K562 (cell line): ENCODE data around the gene MGST2. TPM values are rescaled to one million over a fixed set of nuclear protein-coding genes. Genes with fewer than 3 reads are reported as not detected.

ENCODE experiments used
- ATAC-seq: fragments of 200-7000 bp; cut with Tn5 transposase; 3 replicates; pipeline ENCODE4 v1.9.1; 2020; ENCODE audit warnings: moderate library complexity
- BruUV-seq: library from RNA; stranded (reverse); fragments of 400-500 nt; replicated peaks from 2 replicates; lab custom pipeline; 2021; lab: Mats Ljungman, UMichigan
- CTCF ChIA-PET: fragments of 300-600 bp; formaldehyde crosslinking; extraction: SDS; loops from one replicate; lab custom pipeline; 2021; ENCODE audit warnings: low intra/inter-chr PET ratio; lab: Yijun Ruan, JAX
- POLR2A ChIA-PET: fragments of 300-600, 350-650 bp; sonication (Branson Sonifier 250); formaldehyde crosslinking; extraction: SDS; loops from one replicate; lab custom pipeline; 2021; ENCODE audit warnings: antibody characterized with exemption, inconsistent platforms; lab: Yijun Ruan, JAX
- DNase-seq, 4 experiments: peaks; one replicate each; pipeline versions ENCODE4 v3.0.0 to v3.0.0-alpha.2; 2011 to 2018; ENCODE audit warnings: low spot score in 3 of 4, mixed read lengths in 3 of 4; ENCODE audit errors: extremely low read depth in 1 of 4
- FAIRE-seq: peaks from 2 replicates; lab custom pipeline; 2011; peaks lifted over from hg19 to GRCh38; lab: Jason Lieb, UNC
- H2AFZ ChIP-seq: 2 replicates; pipeline ENCODE4 v1.6.0; 2011; ENCODE audit warnings: low read depth, low read length, control low read depth, inconsistent platforms
- H3K27ac ChIP-seq: fragments of 200-600 bp; 3 replicates; pipeline ENCODE4 v1.8.0; 2011; ENCODE audit warnings: low read depth, mild to moderate bottlenecking, control low read depth, inconsistent platforms, low read length, moderate library complexity, mixed read lengths; ENCODE audit errors: extremely low read depth
- H3K27me3 ChIP-seq, 2 experiments: fragments of 300-600 bp in 1 of 2; 2 replicates in 1 of 2; 3 replicates in 1 of 2; pipeline versions ENCODE4 v1.6.0 to v1.8.0; 2011; ENCODE audit warnings: inconsistent platforms in 2 of 2, low read length in 2 of 2, mild to moderate bottlenecking in 1 of 2, mixed read lengths in 1 of 2, moderate library complexity in 1 of 2; ENCODE audit not compliant: control insufficient read depth in 2 of 2, insufficient read depth in 2 of 2
- H3K36me3 ChIP-seq: fragments of 300-600 bp; 3 replicates; pipeline ENCODE4 v1.8.0; 2011; ENCODE audit warnings: mild to moderate bottlenecking, low read length, inconsistent platforms; ENCODE audit not compliant: control insufficient read depth, insufficient read depth
- H3K4me1 ChIP-seq, 2 experiments: fragments of 200-600 bp in 1 of 2; replicated peaks in 1 of 2; 2 replicates in 1 of 2; 3 replicates in 1 of 2; pipeline versions ENCODE4 v1.5.1 to v1.8.0; 2011; ENCODE audit warnings: inconsistent platforms in 2 of 2, low read length in 2 of 2, mild to moderate bottlenecking in 1 of 2, mixed read lengths in 1 of 2, moderate library complexity in 1 of 2; ENCODE audit not compliant: control insufficient read depth in 2 of 2, insufficient read depth in 2 of 2
- H3K4me2 ChIP-seq: 2 replicates; pipeline ENCODE4 v1.6.1; 2011; ENCODE audit warnings: low read length, control low read depth, inconsistent platforms, mixed read lengths; ENCODE audit not compliant: insufficient read depth
- H3K4me3 ChIP-seq: fragments of 200-600 bp; sonication (generic), shearing (Covaris generic); 2 replicates; pipeline ENCODE4 v1.5.1; 2016; ENCODE audit warnings: control low read depth, inconsistent platforms
- H3K79me2 ChIP-seq: fragments of 200-600 bp; 3 replicates; pipeline ENCODE4 v1.8.0; 2011; ENCODE audit warnings: low read length, inconsistent platforms; ENCODE audit not compliant: control insufficient read depth, insufficient read depth
- H3K9ac ChIP-seq, 2 experiments: 2 replicates each; pipeline versions ENCODE4 v1.6.0 to v1.6.1; 2011; ENCODE audit warnings: low read depth in 2 of 2, low read length in 2 of 2, control low read depth in 1 of 2, inconsistent platforms in 1 of 2, mild to moderate bottlenecking in 1 of 2, mixed read lengths in 1 of 2; ENCODE audit not compliant: insufficient read depth in 1 of 2
- H3K9me1 ChIP-seq: one replicate; pipeline ENCODE4 v1.6.0; 2011; ENCODE audit warnings: inconsistent platforms, mild to moderate bottlenecking, low read length, moderate library complexity; ENCODE audit not compliant: control insufficient read depth, insufficient read depth
- H3K9me3 ChIP-seq: replicated peaks from 2 replicates; pipeline ENCODE4 v1.5.1; 2011; ENCODE audit warnings: low read depth, low read length, inconsistent platforms; ENCODE audit not compliant: control insufficient read depth, insufficient read depth
- H4K20me1 ChIP-seq: replicated peaks from 2 replicates; pipeline ENCODE4 v1.6.1; 2011; ENCODE audit warnings: low read length, inconsistent platforms, mixed read lengths; ENCODE audit not compliant: control insufficient read depth, insufficient read depth
- NCOA4 ChIP-seq: fragments of 450-650 bp; IDR thresholded peaks from 2 replicates; pipeline ENCODE4 v1.6.1; 2018; ENCODE audit warnings: mild to moderate bottlenecking; ENCODE audit not compliant: partially characterized antibody
- NR0B1 ChIP-seq: fragments of 450-650 bp; IDR thresholded peaks from one replicate; pipeline ENCODE4 v1.6.1; 2018; ENCODE audit warnings: mild to moderate bottlenecking, moderate library complexity; ENCODE audit not compliant: partially characterized antibody
- PHF21A ChIP-seq: fragments of 450-650 bp; IDR thresholded peaks from 2 replicates; pipeline ENCODE4 v1.6.1; 2017; ENCODE audit warnings: low read depth, borderline replicate concordance
- PTRF ChIP-seq: fragments of 450-650 bp; IDR thresholded peaks from 2 replicates; pipeline ENCODE4 v1.6.1; 2016; ENCODE audit warnings: mild to moderate bottlenecking, missing genetic modification characterization, missing compliant biosample characterization
- SAFB2 ChIP-seq: fragments of 200-400 bp; formaldehyde crosslinking; IDR thresholded peaks from 2 replicates; pipeline ENCODE4 v1.6.1; 2018; ENCODE audit warnings: borderline replicate concordance, low read length, low read depth, moderate library complexity; ENCODE audit not compliant: severe bottlenecking
- WGBS: fragments of 100-300 bp; shearing (Covaris generic); methylation state at CpG from one replicate; pipeline ENCODE4 v1.1.6; 2016; ENCODE audit warnings: low coverage, mixed read lengths; ENCODE audit not compliant: insufficient coverage; ENCODE audit errors: missing lambda C conversion rate; 5-methylcytosine and 5-hydroxymethylcytosine counted together
- in situ Hi-C: fragments of 300-500 bp; cut with MboI; formaldehyde crosslinking; loops from 4 replicates; pipeline ENCODE4 v1.15.0; 2018; ENCODE audit warnings: inconsistent platforms, mixed read lengths
- intact Hi-C: fragments of 100-400 bp; cut with micrococcal nuclease; formaldehyde crosslinking; loops from 2 replicates; pipeline ENCODE4 v1.14.2; 2022
- polyA plus RNA-seq, 8 experiments: library from polyadenylated mRNA; depleted of rRNA in 4 of 8; stranded (reverse) in 5 of 8; unstranded in 3 of 8; fragments of >200 nt; fragmentation: Nextera tagmentation in 2 of 8; fragmentation: Illumina TruSeq in 1 of 8; extraction: Ambion mirVana in 2 of 8; extraction: Trizol in 1 of 8; gene quantifications; 2 replicates each; pipeline versions ENCODE4 v1.2.1 to v1.2.3, GENCODE V29; 2011 to 2014; ENCODE audit warnings: inconsistent platforms in 1 of 8, missing spikeins in 1 of 8
- total RNA-seq, 7 experiments: library from RNA; depleted of rRNA in 6 of 7; stranded (reverse); fragments of >200 nt in 6 of 7; fragmentation: Illumina TruSeq in 2 of 7; extraction: Trizol in 2 of 7; gene quantifications; 2 replicates each; pipeline versions ENCODE4 v1.2.1 to v1.2.3, GENCODE V29; 2011 to 2021; ENCODE audit warnings: low replicate concordance in 1 of 7
- TF ChIP-seq, protein P1 (sequence below), 2 experiments: fragments of 450-650 bp; IDR thresholded peaks; 2 replicates each; pipeline ENCODE4 v1.6.1; 2016

Gene MGST2
- total and polyA plus RNA-seq, 9 of the 15 experiments (the other 6 are each of a cell fraction or from before 2014, with no cell fraction given), result 38.7 to 115 (median 84.6) TPM

GRCh38 chr4:139625482-139625881 lies 40.1 kb upstream of the MGST2 start (continued):
- no peak for TF ChIP-seq NR0B1

DNA sequence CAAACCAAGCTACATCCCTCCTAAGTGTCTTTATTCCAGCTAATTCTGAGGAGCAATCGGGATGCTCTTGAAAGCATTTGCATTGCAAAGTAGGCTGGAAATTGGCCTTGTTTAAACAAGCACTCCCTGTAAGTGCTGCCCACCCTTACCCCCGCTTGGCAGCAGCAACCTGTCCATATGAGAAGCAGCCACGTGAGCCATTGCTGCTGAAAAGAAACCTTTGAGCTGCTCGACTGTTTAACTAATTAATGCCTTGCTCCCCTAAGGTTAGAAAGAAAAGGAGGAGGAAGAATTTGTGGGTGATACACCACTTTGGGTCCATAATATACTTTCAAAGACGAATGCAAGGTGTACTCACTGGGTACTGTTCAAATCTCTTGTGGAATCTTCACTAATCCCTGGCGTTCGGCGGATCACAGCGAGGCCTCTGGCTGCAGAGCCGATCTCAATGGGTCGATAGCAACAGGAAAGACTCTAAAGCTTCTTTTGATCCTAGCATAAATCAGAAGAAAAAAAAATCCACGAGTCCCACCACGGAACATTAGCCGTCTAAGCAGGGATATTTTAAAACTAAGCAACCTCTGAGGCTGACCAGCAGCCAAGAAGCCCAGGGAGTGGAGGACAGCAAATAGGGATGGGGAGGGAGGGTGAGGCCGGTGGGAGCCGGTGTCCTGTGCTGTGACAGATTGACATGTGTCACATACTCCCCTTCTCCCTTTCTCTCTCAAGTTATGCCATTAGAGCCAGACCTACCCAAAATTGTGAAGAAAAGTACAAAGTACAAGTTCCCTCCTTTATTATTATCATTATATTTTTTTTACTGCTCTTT lies 37.2 kb upstream of the MGST2 start:
- ChIA-PET POLR2A (interaction anchor here (0.8 kb wide), 1 partner anchor 8 kb away, joined by 3 read pairs; no protein-coding TSS in a partner anchor), CTCF (no interaction called here)
- Histone ChIP-seq H3K9me3 (no peaks in the 10 kb centered on the region), H3K9me1 (no peaks in the 10 kb centered on the region), H3K4me3 (no peak overlapping the region), H3K9ac (no peak overlapping the region), H3K27me3 (peaks cover 13 to 30% of the 10 kb centered on the region in 2 experiments), H3K4me1 (peaks cover 0 to 3% of the 10 kb centered on the region in 2 experiments; a peak in 2 of 5 replicates), H3K79me2 (no peaks in the 10 kb centered on the region), H3K4me2 (no peak overlapping the region), H4K20me1 (no peaks in the 10 kb centered on the region), H2AFZ (no peak overlapping the region), H3K27ac (no peak overlapping the region), H3K36me3 (no peaks in the 10 kb centered on the region)
- intact Hi-C loops, result no loop called here
- no peak for DNase-seq
- BruUV-seq, result no TSS peak
- in situ Hi-C loops, result no loop called here
- ATAC-seq, result no peak
- TF ChIP-seq, protein P1, sequence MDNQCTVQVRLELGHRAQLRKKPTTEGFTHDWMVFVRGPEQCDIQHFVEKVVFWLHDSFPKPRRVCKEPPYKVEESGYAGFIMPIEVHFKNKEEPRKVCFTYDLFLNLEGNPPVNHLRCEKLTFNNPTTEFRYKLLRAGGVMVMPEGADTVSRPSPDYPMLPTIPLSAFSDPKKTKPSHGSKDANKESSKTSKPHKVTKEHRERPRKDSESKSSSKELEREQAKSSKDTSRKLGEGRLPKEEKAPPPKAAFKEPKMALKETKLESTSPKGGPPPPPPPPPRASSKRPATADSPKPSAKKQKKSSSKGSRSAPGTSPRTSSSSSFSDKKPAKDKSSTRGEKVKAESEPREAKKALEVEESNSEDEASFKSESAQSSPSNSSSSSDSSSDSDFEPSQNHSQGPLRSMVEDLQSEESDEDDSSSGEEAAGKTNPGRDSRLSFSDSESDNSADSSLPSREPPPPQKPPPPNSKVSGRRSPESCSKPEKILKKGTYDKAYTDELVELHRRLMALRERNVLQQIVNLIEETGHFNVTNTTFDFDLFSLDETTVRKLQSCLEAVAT (IDR thresholded peaks at IDR 0.05), result no peak
- TF ChIP-seq PHF21A (no peak), NCOA4 (no peak), SAFB2 (no peak), PTRF (no peak)
- no peak for FAIRE-seq
- WGBS, result 2% methylated on average over 16 of the region's 16 CpGs
